GM03348 (cell line): Measurements from ENCODE around the gene DRGX.

ENCODE experiments used
- DNase-seq: peaks from one replicate; pipeline ENCODE4 v3.0.0; 2012; ENCODE audit warnings: low spot score

The DRGX gene

GRCh38 chr10:49318755-49319154 lies 77.1 kb downstream of the DRGX start:
- DNase-seq, result no peak

- no peak for DNase-seq
These were observed 77.9 kb downstream of the DRGX start for GRCh38 chr10:49318028-49318427.

GRCh38 chr10:49314806-49315205 lies 81.1 kb downstream of the DRGX start:
- no peak for DNase-seq
